ENCODE data around the gene DHX30. TPM values are rescaled to one million over a fixed set of nuclear protein-coding genes. Genes with fewer than 3 reads are reported as not detected.

The DHX30 gene
- total and polyA plus RNA-seq, 9 of the 15 experiments (the other 6 are each of a cell fraction or from before 2014, with no cell fraction given), result 12.3 to 158 (median 79.0) TPM

DNA sequence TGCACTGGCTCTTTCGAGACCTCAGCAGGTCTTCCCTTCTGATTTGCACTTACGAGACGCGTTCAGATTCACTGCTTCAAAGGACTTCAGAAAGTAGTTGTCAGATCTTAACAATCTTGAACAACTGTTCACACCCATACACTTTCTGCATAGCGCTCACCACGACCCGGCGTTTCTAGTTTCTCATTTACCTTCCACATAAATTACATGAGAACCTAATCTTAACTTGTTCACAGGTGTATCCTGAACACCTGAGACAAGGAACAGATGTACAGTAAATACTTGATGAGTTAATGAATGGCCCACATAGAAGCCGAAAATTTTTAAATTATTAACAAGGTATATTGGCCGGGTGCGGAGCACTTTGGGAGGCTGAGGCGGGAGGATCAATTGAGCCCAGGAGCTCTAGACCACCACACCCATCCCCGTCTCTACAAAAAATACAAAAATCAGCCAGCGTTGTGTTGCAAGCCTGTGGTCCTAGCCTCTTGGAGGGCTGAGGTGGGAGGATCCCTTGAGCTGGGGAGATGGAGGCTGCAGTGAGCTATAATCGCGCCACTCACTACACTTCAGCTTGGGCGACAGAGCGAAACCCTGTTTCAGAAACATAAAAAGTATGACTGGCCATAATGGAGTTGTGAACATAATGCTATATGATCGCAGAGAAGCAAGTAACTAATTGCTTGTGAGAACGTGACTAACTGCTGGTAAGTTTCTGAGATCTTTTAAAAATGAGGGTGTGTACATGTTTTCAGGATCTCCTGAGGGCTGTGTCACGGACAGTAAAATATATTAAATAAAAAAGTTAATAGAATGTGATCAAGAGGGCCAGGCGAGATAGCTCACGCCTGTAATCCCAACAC, 20.3 kb upstream of the DHX30 start (continued):
- TF ChIP-seq, protein P1, sequence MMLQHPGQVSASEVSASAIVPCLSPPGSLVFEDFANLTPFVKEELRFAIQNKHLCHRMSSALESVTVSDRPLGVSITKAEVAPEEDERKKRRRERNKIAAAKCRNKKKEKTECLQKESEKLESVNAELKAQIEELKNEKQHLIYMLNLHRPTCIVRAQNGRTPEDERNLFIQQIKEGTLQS (IDR thresholded peaks at IDR 0.05), result no peak
- TF ChIP-seq, protein P1 (CRISPR knock-in tag; conservative IDR thresholded peaks at IDR 0.05), result peak; percentile 30
- TF ChIP-seq CSDE1 (IDR thresholded peaks at IDR 0.05), result 0 out of 4 replicates have a peak, but pooled peaks of 1 of the 2 experiments have one; percentile 14

DNA sequence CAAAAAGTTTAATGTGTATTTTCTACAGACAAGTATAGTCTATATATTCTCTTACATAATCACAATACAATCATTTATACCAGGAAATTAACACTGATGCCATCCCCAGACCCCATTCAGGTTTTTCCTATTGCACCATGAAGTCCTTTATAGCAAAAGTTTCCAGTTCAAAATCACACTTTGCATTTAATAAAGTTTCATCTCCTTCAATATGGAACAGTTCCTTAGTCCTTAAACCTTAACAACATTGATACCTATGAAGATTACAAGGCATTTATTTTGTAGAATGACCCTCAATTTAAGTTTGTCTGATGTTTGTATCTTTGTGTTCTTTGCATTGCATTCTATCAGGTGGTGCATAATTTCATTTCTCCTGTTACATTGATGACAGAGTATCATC, 19.3 kb upstream of the DHX30 start:
- Histone ChIP-seq H3K4me3 (no peak overlapping the region), H4K20me1 (replicated peaks; ENCODE audit: control insufficient read depth, insufficient read depth, low read length) (0 out of 2 replicates have a peak, but pooled peaks cover 3% of the 10 kb centered on the region), H3K27me3 (ENCODE audit: control insufficient read depth in 2 of 2, insufficient read depth in 2 of 2, low read length in 2 of 2) (no peaks in the 10 kb centered on the region), H3K9ac (ENCODE audit: insufficient read depth in 1 of 2, low read depth in 2 of 2, low read length in 2 of 2) (no peak overlapping the region; a peak in 1 of 4 replicates), H3K79me2 (ENCODE audit: control insufficient read depth, insufficient read depth, low read length) (peaks cover 39% of the 10 kb centered on the region), H3K4me2 (ENCODE audit: insufficient read depth, low read length) (no peak overlapping the region), H3K27ac (ENCODE audit: extremely low read depth, low read depth, low read length) (no peak overlapping the region), H3K9me1 (ENCODE audit: control insufficient read depth, insufficient read depth, low read length) (no peaks in the 10 kb centered on the region), H3K36me3 (ENCODE audit: control insufficient read depth, insufficient read depth, low read length) (peaks cover 11% of the 10 kb centered on the region), H3K4me1 (replicated peaks in 1 of 2; ENCODE audit: control insufficient read depth in 2 of 2, insufficient read depth in 2 of 2, low read length in 2 of 2) (peaks cover 16 to 22% of the 10 kb centered on the region in 2 experiments), H2AFZ (ENCODE audit: low read depth, low read length) (no peak overlapping the region), H3K9me3 (replicated peaks; ENCODE audit: control insufficient read depth, insufficient read depth, low read depth, low read length) (no peaks in the 10 kb centered on the region)
- in situ Hi-C loops (cut with MboI) (no loop called here), intact Hi-C loops (cut with micrococcal nuclease) (loop anchor here (5.0 kb wide), 1 partner anchor 401 kb away; the partner anchor contains the start of gene PTPN23)
- CTCF ChIA-PET (ENCODE audit: low intra/inter-chr PET ratio), result no interaction called here
- no TSS peak for BruUV-seq (replicated peaks)
- FAIRE-seq, result no peak
- POLR2A ChIA-PET, result interaction anchor here (0.7 kb wide), 1 partner anchor 70 kb away, joined by 3 read pairs; no protein-coding TSS in a partner anchor
- DNase-seq (ENCODE audit: extremely low read depth in 1 of 4, low spot score in 3 of 4), result no peak
- no peak for ATAC-seq
- TF ChIP-seq HDGF (IDR thresholded peaks at IDR 0.05) (0 out of 2 replicates have a peak, but pooled peaks have one; percentile 33), MXI1 (IDR thresholded peaks at IDR 0.05; ENCODE audit: low read depth, low read length) (no peak), POLR2B (IDR thresholded peaks at IDR 0.05; ENCODE audit: low read depth, partially characterized antibody) (no peak), KLF1 (tag; IDR thresholded peaks at IDR 0.05) (no peak), RUNX1 (IDR thresholded peaks at IDR 0.05; ENCODE audit: low read depth) (no peak)
- TF ChIP-seq, protein P2, sequence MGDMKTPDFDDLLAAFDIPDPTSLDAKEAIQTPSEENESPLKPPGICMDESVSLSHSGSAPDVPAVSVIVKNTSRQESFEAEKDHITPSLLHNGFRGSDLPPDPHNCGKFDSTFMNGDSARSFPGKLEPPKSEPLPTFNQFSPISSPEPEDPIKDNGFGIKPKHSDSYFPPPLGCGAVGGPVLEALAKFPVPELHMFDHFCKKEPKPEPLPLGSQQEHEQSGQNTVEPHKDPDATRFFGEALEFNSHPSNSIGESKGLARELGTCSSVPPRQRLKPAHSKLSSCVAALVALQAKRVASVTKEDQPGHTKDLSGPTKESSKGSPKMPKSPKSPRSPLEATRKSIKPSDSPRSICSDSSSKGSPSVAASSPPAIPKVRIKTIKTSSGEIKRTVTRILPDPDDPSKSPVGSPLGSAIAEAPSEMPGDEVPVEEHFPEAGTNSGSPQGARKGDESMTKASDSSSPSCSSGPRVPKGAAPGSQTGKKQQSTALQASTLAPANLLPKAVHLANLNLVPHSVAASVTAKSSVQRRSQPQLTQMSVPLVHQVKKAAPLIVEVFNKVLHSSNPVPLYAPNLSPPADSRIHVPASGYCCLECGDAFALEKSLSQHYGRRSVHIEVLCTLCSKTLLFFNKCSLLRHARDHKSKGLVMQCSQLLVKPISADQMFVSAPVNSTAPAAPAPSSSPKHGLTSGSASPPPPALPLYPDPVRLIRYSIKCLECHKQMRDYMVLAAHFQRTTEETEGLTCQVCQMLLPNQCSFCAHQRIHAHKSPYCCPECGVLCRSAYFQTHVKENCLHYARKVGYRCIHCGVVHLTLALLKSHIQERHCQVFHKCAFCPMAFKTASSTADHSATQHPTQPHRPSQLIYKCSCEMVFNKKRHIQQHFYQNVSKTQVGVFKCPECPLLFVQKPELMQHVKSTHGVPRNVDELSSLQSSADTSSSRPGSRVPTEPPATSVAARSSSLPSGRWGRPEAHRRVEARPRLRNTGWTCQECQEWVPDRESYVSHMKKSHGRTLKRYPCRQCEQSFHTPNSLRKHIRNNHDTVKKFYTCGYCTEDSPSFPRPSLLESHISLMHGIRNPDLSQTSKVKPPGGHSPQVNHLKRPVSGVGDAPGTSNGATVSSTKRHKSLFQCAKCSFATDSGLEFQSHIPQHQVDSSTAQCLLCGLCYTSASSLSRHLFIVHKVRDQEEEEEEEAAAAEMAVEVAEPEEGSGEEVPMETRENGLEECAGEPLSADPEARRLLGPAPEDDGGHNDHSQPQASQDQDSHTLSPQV (IDR thresholded peaks at IDR 0.05), result 0 out of 2 replicates have a peak, but pooled peaks have one; percentile 30
- TF ChIP-seq, protein P3, sequence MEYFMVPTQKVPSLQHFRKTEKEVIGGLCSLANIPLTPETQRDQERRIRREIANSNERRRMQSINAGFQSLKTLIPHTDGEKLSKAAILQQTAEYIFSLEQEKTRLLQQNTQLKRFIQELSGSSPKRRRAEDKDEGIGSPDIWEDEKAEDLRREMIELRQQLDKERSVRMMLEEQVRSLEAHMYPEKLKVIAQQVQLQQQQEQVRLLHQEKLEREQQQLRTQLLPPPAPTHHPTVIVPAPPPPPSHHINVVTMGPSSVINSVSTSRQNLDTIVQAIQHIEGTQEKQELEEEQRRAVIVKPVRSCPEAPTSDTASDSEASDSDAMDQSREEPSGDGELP (CRISPR knock-in tag; IDR thresholded peaks at IDR 0.05; ENCODE audit: borderline replicate concordance), result no peak
